Measurements from ENCODE around the gene CD2AP. TPM values are rescaled to one million over a fixed set of nuclear protein-coding genes. Genes with fewer than 3 reads are reported as not detected.

The CD2AP gene
- total RNA-seq, 1 experiment from 2014 or later: 43.8 TPM

DNA sequence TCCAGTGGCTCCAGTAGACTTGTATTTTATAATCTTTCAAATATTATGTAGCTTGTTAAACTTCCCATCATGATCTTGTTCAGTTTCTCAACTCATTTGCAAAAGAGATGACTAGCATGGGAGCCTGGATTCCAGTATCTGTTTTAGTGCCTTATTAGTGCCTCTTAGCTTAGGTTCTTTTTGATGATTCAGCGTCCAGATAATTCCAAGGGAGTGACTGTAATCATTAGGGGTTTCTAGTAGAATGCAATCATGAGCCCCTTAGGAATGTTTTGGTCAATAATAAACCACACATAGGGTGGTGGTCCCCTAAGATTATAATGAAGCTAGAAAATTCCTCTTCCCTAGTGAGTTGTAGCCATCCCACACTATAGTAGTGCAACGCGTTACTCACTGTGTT, 7.0 kb downstream of the CD2AP start:
- ATAC-seq (peak; percentile 71), DNase-seq (ENCODE audit: low read depth, low spot score) (peak; percentile 22)
- no peaks in the 10 kb centered on the region for H3K36me3 ChIP-seq (ENCODE audit: control insufficient read depth in 1 of 2, insufficient read depth in 2 of 2, low read length in 2 of 2)
- ChIA-PET CTCF (no interaction called here), RAD21 (ENCODE audit: low non-redundant PET in 1 of 2, low total read pairs in 2 of 2, uncharacterized antibody in 2 of 2, unreplicated experiment in 2 of 2) (no interaction called here), POLR2A (no interaction called here)
- intact Hi-C loops (cut with micrococcal nuclease): no loop called here
- peak overlapping the region; percentile 10 for H3K4me2 ChIP-seq (ENCODE audit: low read length)
- H3K79me2 ChIP-seq (ENCODE audit: insufficient read depth, low read length): peaks cover 98% of the 10 kb centered on the region
- TF ChIP-seq FOSL1 (IDR thresholded peaks at IDR 0.05; ENCODE audit: low read depth) (peak; percentile 28; the same call in 1 of the 2 replicates), CEBPB (IDR thresholded peaks at IDR 0.05; ENCODE audit: low read depth) (no peak), JUND (IDR thresholded peaks at IDR 0.05) (0 out of 2 replicates have a peak, but pooled peaks have one; percentile 23)
- H3K27ac ChIP-seq (ENCODE audit: low read depth, low read length): peak overlapping the region; percentile 46; the same call in 1 of the 2 replicates
- no peaks in the 10 kb centered on the region for H3K9me3 ChIP-seq (ENCODE audit: control insufficient read depth in 1 of 2, insufficient read depth in 1 of 2, low read depth in 1 of 2, low read length in 2 of 2)
- peaks cover 32 to 37% of the 10 kb centered on the region in 2 experiments for H3K4me1 ChIP-seq (ENCODE audit: control insufficient read depth in 1 of 2, insufficient read depth in 2 of 2, low read length in 2 of 2)
- no peaks in the 10 kb centered on the region for H3K9me2 ChIP-seq (ENCODE audit: insufficient read depth)
- no peak overlapping the region for H3K9ac ChIP-seq (ENCODE audit: low read length)
- H3K4me3 ChIP-seq (replicated peaks in 1 of 2; ENCODE audit: low read depth in 1 of 2, low read length in 2 of 2): no peak overlapping the region
- BruUV-seq (replicated peaks): no TSS peak
- H3K27me3 ChIP-seq (ENCODE audit: insufficient read depth, low read length): no peaks in the 10 kb centered on the region
- no peak overlapping the region for H2AFZ ChIP-seq (ENCODE audit: low read depth, low read length, poor library complexity, severe bottlenecking)
- peaks cover 18% of the 10 kb centered on the region; the same call in 1 of the 2 replicates for H4K20me1 ChIP-seq (ENCODE audit: insufficient read depth)

- Histone ChIP-seq H3K27ac (ENCODE audit: low read depth, low read length) (peak overlapping the region; percentile 46; the same call in 1 of the 2 replicates), H3K9me2 (ENCODE audit: insufficient read depth) (no peaks in the 10 kb centered on the region), H3K4me3 (replicated peaks in 1 of 2; ENCODE audit: low read depth in 1 of 2, low read length in 2 of 2) (no peak overlapping the region), H2AFZ (ENCODE audit: low read depth, low read length, poor library complexity, severe bottlenecking) (no peak overlapping the region), H3K9me3 (ENCODE audit: control insufficient read depth in 1 of 2, insufficient read depth in 1 of 2, low read depth in 1 of 2, low read length in 2 of 2) (no peaks in the 10 kb centered on the region), H3K4me1 (ENCODE audit: control insufficient read depth in 1 of 2, insufficient read depth in 2 of 2, low read length in 2 of 2) (peaks cover 30 to 37% of the 10 kb centered on the region in 2 experiments), H3K27me3 (ENCODE audit: insufficient read depth, low read length) (no peaks in the 10 kb centered on the region), H3K79me2 (ENCODE audit: insufficient read depth, low read length) (peaks cover 98% of the 10 kb centered on the region), H4K20me1 (ENCODE audit: insufficient read depth) (peaks cover 18% of the 10 kb centered on the region; the same call in 1 of the 2 replicates), H3K4me2 (ENCODE audit: low read length) (peak overlapping the region; percentile 10; the same call in 1 of the 2 replicates), H3K36me3 (ENCODE audit: control insufficient read depth in 1 of 2, insufficient read depth in 2 of 2, low read length in 2 of 2) (no peaks in the 10 kb centered on the region), H3K9ac (ENCODE audit: low read length) (no peak overlapping the region)
- intact Hi-C loops (cut with micrococcal nuclease): no loop called here
- DNase-seq (ENCODE audit: low read depth, low spot score): no peak
- ChIA-PET CTCF (interaction anchor here (0.6 kb wide), 1 partner anchor 8 kb away, joined by 3 read pairs; the partner anchor contains the start of gene CD2AP), RAD21 (ENCODE audit: low non-redundant PET in 1 of 2, low total read pairs in 2 of 2, uncharacterized antibody in 2 of 2, unreplicated experiment in 2 of 2) (no interaction called here), POLR2A (no interaction called here)
- no peak for ATAC-seq
- BruUV-seq (replicated peaks): no TSS peak
- TF ChIP-seq SRF (IDR thresholded peaks at IDR 0.05; ENCODE audit: low read depth) (no peak), TCF7L2 (IDR thresholded peaks at IDR 0.05; ENCODE audit: borderline replicate concordance, extremely low read depth, insufficient read depth, insufficient read length) (no peak), FOSL1 (IDR thresholded peaks at IDR 0.05; ENCODE audit: low read depth) (no peak), POLR2AphosphoS5 (IDR thresholded peaks at IDR 0.05; ENCODE audit: low read depth, low read length) (no peak), YY1 (IDR thresholded peaks at IDR 0.05; ENCODE audit: extremely low read depth, insufficient replicate concordance, low read depth, low read length) (no peak), SIN3A (IDR thresholded peaks at IDR 0.05; ENCODE audit: low read depth) (no peak), ZNF274 (IDR thresholded peaks at IDR 0.05; ENCODE audit: low read depth, low read length) (no peak), ZFX (IDR thresholded peaks at IDR 0.05) (no peak), SP1 (IDR thresholded peaks at IDR 0.05; ENCODE audit: low read depth) (no peak), RAD21 (IDR thresholded peaks at IDR 0.05; ENCODE audit: low read depth) (no peak)
- TF ChIP-seq, protein P1, sequence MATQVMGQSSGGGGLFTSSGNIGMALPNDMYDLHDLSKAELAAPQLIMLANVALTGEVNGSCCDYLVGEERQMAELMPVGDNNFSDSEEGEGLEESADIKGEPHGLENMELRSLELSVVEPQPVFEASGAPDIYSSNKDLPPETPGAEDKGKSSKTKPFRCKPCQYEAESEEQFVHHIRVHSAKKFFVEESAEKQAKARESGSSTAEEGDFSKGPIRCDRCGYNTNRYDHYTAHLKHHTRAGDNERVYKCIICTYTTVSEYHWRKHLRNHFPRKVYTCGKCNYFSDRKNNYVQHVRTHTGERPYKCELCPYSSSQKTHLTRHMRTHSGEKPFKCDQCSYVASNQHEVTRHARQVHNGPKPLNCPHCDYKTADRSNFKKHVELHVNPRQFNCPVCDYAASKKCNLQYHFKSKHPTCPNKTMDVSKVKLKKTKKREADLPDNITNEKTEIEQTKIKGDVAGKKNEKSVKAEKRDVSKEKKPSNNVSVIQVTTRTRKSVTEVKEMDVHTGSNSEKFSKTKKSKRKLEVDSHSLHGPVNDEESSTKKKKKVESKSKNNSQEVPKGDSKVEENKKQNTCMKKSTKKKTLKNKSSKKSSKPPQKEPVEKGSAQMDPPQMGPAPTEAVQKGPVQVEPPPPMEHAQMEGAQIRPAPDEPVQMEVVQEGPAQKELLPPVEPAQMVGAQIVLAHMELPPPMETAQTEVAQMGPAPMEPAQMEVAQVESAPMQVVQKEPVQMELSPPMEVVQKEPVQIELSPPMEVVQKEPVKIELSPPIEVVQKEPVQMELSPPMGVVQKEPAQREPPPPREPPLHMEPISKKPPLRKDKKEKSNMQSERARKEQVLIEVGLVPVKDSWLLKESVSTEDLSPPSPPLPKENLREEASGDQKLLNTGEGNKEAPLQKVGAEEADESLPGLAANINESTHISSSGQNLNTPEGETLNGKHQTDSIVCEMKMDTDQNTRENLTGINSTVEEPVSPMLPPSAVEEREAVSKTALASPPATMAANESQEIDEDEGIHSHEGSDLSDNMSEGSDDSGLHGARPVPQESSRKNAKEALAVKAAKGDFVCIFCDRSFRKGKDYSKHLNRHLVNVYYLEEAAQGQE (IDR thresholded peaks at IDR 0.05; ENCODE audit: low read depth): no peak
- TF ChIP-seq, protein P2, sequence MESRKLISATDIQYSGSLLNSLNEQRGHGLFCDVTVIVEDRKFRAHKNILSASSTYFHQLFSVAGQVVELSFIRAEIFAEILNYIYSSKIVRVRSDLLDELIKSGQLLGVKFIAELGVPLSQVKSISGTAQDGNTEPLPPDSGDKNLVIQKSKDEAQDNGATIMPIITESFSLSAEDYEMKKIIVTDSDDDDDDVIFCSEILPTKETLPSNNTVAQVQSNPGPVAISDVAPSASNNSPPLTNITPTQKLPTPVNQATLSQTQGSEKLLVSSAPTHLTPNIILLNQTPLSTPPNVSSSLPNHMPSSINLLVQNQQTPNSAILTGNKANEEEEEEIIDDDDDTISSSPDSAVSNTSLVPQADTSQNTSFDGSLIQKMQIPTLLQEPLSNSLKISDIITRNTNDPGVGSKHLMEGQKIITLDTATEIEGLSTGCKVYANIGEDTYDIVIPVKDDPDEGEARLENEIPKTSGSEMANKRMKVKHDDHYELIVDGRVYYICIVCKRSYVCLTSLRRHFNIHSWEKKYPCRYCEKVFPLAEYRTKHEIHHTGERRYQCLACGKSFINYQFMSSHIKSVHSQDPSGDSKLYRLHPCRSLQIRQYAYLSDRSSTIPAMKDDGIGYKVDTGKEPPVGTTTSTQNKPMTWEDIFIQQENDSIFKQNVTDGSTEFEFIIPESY (IDR thresholded peaks at IDR 0.05; ENCODE audit: extremely low read depth, insufficient replicate concordance, low read length): no peak
Observed at GRCh38 chr6:47485083-47485482, 7.5 kb downstream of the CD2AP start.
